T47D (cell line): Measurements from ENCODE around the gene RBCK1.
"Not testable (repeated sequence)": the region's sequence is repeated elsewhere in the genome, so short reads cannot be mapped to it uniquely, and the experiment has no call there.

ENCODE experiments used
- DNase-seq, 2 experiments: peaks; one replicate each; pipeline versions ENCODE4 v3.0.0 to v3.0.0-alpha.2; 2011 to 2012; ENCODE audit warnings: low read depth in 1 of 2, low spot score in 1 of 2
- JUND ChIP-seq: IDR thresholded peaks from 2 replicates; pipeline ENCODE4 v1.6.1; 2012; ENCODE audit warnings: low read depth
- in situ Hi-C: cut with HindIII; loops from 2 replicates; pipeline ENCODE4 v1.10.0; 2016; ENCODE audit warnings: low sequenced_read_pairs, low pct_unique_long_range_greater_than_20kb

Gene RBCK1

GRCh38 chr20:381581-382290 is 26.4 kb upstream of the RBCK1 start:
- in situ Hi-C loops, result no loop called here
- no peak for TF ChIP-seq JUND
- DNase-seq, result peak in 1 of 2 experiments; percentile 90

GRCh38 chr20:382291-383115 is 25.6 kb upstream of the RBCK1 start:
- no peak for DNase-seq
- TF ChIP-seq JUND, result no peak
- in situ Hi-C loops, result no loop called here

- peak in 1 of 2 experiments; percentile 77 for DNase-seq
- no peak for TF ChIP-seq JUND
- in situ Hi-C loops, result no loop called here
Measured at GRCh38 chr20:383889-384288, 24.2 kb upstream of the RBCK1 start.

- TF ChIP-seq JUND, result no peak
- in situ Hi-C loops, result no loop called here
- no peak for DNase-seq
Measured at GRCh38 chr20:384723-385122, 23.4 kb upstream of the RBCK1 start.

GRCh38 chr20:385448-385847 is 22.7 kb upstream of the RBCK1 start:
- in situ Hi-C loops, result no loop called here
- no peak for DNase-seq
- no peak for TF ChIP-seq JUND

- DNase-seq, in situ Hi-C loops: not testable (repeated sequence)
Measured at GRCh38 chr20:386634-387033, 21.5 kb upstream of the RBCK1 start.

GRCh38 chr20:387520-387919 is 20.6 kb upstream of the RBCK1 start:
- TF ChIP-seq JUND, result no peak
- in situ Hi-C loops, result no loop called here
- no peak for DNase-seq

- no peak for TF ChIP-seq JUND
- no peak for DNase-seq
- in situ Hi-C loops, result no loop called here
Measured at GRCh38 chr20:388034-388994, 19.8 kb upstream of the RBCK1 start.

GRCh38 chr20:389220-389619 is 18.9 kb upstream of the RBCK1 start:
- in situ Hi-C loops, result no loop called here
- DNase-seq, result no peak
- no peak for TF ChIP-seq JUND

- in situ Hi-C loops, result no loop called here
- DNase-seq, result no peak
- TF ChIP-seq JUND, result no peak
Measured at GRCh38 chr20:391041-391711, 16.9 kb upstream of the RBCK1 start.

GRCh38 chr20:393296-393695 is 14.8 kb upstream of the RBCK1 start:
- DNase-seq, in situ Hi-C loops: not testable (repeated sequence)

GRCh38 chr20:396252-396618 is 11.9 kb upstream of the RBCK1 start:
- no peak for DNase-seq
- in situ Hi-C loops, result no loop called here
- TF ChIP-seq JUND, result no peak
